GM12801 (cell line): ENCODE data around the gene SEMA3D.

Source experiments
- TF ChIP-seq, protein P1 (sequence below): IDR thresholded peaks from one replicate; pipeline ENCODE4 v1.5.1; 2011; ENCODE audit warnings: control low read depth; ENCODE audit not compliant: insufficient read length; ENCODE audit errors: extremely low read depth

Gene SEMA3D

DNA sequence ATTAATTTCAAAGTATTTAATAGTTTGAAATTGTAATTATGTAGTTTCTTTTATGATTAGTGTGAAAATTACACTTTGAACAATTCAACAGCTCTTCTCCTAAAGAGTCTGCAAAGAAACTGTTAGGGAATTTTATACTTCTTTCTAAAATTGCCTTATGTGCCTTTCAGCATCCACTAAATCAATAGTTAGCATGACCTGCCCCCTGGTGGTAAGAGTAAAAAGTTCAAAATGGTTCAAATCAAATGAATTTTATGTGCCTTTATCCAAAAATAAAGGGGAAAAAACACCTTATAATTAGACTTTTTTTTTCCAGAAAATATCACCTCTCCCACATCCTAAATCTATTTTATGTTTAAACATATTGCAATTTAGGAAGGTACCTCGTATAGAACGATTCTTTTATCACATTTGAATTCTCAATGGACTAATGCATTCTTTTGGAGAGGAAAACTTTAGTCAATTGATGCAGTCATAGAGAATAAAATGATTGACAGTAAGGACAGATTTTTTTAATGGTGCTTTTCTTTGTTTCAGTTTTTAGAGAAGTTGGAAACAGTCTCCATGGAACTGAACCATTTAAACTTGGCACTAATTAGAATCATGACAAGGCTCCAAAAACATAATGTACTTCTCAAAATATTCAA lies 163.7 kb downstream of the SEMA3D start:
- TF ChIP-seq, protein P1, sequence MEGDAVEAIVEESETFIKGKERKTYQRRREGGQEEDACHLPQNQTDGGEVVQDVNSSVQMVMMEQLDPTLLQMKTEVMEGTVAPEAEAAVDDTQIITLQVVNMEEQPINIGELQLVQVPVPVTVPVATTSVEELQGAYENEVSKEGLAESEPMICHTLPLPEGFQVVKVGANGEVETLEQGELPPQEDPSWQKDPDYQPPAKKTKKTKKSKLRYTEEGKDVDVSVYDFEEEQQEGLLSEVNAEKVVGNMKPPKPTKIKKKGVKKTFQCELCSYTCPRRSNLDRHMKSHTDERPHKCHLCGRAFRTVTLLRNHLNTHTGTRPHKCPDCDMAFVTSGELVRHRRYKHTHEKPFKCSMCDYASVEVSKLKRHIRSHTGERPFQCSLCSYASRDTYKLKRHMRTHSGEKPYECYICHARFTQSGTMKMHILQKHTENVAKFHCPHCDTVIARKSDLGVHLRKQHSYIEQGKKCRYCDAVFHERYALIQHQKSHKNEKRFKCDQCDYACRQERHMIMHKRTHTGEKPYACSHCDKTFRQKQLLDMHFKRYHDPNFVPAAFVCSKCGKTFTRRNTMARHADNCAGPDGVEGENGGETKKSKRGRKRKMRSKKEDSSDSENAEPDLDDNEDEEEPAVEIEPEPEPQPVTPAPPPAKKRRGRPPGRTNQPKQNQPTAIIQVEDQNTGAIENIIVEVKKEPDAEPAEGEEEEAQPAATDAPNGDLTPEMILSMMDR = no peak

DNA sequence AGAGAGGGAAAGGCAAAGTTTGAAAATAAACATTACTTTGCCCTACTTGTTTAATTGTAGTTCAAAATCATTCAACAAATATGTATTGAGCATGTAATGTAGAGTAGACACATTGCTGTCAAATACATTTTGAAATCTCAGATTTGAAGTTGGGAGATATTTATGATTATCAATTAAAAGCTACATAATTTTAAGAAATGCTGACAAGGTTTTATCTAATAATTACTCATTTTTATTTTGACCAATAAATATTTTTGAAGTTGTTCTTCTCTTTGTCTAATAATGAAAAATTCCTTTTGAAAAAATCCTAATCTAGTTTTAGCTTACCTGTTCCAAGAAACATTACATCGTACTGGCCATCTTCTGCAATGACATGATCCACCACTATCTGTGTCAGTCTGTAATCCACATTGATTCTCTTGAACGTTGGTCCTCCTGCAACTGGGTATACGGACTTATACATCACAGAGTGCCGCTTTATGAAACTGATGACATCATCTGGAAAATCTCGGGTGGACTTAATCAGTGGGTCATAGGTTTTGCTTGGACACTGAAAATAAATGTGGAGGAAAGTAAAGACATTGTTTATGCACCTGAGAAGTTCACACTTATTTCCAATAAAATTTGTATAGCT lies 164.7 kb downstream of the SEMA3D start:
- TF ChIP-seq, protein P1 = no peak

DNA sequence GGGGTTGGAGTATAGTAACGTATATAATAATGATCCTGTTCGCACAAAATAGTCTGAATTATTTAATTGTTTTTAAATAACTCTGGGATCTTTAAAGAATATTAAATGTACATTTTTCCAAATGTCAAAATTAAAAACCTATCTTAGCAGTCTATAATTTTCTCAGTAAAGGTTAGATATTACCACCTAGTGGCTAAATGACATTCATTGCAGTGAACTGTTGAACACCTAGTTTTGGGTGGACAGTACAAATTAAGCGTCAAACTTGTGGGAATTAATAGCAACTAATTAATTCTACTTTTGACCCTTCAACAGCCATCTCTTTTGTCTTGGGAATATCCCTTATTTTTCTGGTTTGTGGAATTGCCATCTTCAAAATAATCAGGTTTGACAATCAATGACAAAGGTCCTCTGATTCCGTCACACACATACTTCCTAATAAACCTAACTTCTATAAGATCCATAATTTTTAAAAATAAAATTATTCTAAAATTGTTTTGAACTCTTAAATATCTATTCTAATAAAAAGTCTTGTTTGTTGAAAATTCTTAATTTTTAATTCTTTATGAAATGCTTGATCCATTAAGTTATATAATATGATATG lies 165.7 kb downstream of the SEMA3D start:
- TF ChIP-seq, protein P1 = no peak

DNA sequence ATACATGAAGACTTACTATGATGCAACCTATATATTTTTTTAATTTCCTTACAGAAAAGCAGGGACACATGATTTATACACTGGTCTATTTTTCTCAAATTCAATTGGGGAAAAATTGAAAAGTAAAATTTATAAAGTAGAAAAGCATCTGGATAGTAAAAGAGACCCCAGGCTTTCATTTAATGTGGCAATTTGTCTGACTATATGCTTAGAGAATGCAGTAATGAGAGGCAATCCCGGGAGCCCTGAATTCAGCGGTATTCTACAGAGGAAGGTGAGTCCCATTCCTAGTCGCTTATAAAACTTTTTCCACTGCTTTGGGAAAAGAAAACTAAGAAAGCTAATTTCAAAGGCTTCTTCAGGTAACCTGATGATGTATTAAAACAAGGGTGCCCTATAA lies 167.1 kb downstream of the SEMA3D start:
- TF ChIP-seq, protein P1 = no peak

DNA sequence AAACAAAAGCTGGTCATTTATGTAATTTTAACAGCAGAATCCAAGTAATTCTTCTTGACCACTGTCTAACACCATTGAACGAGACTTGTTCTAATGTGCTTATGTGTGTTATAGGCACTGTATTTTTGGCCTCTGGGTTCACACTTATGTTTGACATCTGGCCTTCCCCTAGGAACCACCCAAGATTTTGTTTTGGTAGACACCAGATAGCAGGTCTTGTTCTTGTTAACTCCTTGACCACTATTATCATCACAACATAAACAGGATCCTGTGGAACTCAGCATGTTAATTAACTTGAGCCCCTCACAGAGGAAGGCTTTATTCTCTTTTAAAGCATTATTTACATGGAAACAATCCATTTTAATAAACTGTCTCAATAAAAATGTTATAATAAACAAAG lies 167.7 kb downstream of the SEMA3D start:
- TF ChIP-seq, protein P1 = no peak

DNA sequence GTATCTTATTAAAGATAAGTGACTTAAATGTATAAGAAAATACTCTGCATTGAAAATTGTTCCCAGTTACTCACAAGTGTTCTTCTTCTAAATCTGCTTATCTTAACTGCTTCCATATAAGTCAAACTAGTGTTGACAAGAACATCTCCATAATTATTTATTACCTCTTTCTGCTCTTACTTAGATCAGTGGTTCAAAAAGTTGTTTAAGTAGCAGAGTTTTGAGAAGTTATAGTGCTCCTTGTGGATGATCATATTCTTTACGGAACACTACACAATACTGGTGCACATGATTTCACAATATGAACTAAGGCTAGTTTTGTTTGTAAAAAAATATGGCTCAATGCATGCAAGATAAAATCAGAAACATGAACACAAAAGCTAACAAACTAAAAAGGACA lies 168.4 kb downstream of the SEMA3D start:
- TF ChIP-seq, protein P1 = no peak

DNA sequence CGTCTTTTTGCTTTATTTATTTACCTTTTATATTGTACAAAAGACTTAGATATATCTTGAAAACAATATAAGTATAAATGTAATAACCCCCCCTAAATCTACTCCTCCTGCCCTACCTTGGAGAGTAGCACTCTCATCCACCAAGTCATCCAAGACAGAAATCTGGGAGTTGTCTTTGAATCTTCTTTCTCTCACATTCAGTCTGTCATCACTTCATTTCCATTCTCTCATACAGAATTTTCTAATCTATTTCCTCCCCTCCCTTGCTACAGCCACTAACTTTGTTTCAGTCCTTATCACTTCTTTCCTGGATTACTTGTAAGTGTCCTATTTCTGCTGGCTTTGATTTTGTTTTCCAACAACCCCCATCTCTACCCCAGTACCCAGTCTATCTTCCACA lies 170.6 kb downstream of the SEMA3D start:
- TF ChIP-seq, protein P1 = no peak
